HepG2 (cell line): Measurements from ENCODE around the gene LHFPL2. TPM values are rescaled to one million over a fixed set of nuclear protein-coding genes. Genes with fewer than 3 reads are reported as not detected.

Experiments used
- ATF6 ChIP-seq: sonication (generic); formaldehyde crosslinking; conservative IDR thresholded peaks from 2 replicates; pipeline ENCODE4 v1.4.0; 2020; ENCODE audit warnings: missing genetic modification reagents
- BCL3 ChIP-seq: sonication (generic); formaldehyde crosslinking; IDR thresholded peaks from 2 replicates; pipeline ENCODE4 v1.5.1; 2020; ENCODE audit warnings: mild to moderate bottlenecking, missing genetic modification reagents, moderate library complexity
- HNRNPK ChIP-seq: fragments of 200-400 bp; formaldehyde crosslinking; IDR thresholded peaks from 2 replicates; pipeline ENCODE4 v1.6.1; 2018; ENCODE audit warnings: low read length, low read depth, moderate library complexity, mild to moderate bottlenecking; ENCODE audit not compliant: poor library complexity, severe bottlenecking
- IRX3 ChIP-seq: sonication (generic); formaldehyde crosslinking; IDR thresholded peaks from 2 replicates; pipeline ENCODE4 v1.8.1; 2023; ENCODE audit warnings: mild to moderate bottlenecking, low read depth, missing genetic modification reagents, borderline replicate concordance
- ISL2 ChIP-seq: sonication (generic); formaldehyde crosslinking; IDR thresholded peaks from 2 replicates; pipeline ENCODE4 v1.5.0; 2020; ENCODE audit warnings: missing genetic modification reagents
- KDM2A ChIP-seq: sonication (generic); formaldehyde crosslinking; IDR thresholded peaks from 2 replicates; pipeline ENCODE4 v1.4.0; 2020; ENCODE audit warnings: low read depth, missing genetic modification reagents, borderline replicate concordance
- POLR2A ChIP-seq, 2 experiments: IDR thresholded peaks; 2 replicates each; pipeline ENCODE4 v1.6.1; 2011; ENCODE audit warnings: low read depth in 2 of 2, low read length in 2 of 2, mild to moderate bottlenecking in 1 of 2, moderate library complexity in 1 of 2; ENCODE audit not compliant: insufficient read depth in 1 of 2
- YY1 ChIP-seq: IDR thresholded peaks from 2 replicates; pipeline ENCODE4 v1.6.1; 2011; ENCODE audit warnings: low read length, low read depth, moderate library complexity, mild to moderate bottlenecking; ENCODE audit not compliant: insufficient read depth, insufficient replicate concordance
- ZBTB2 ChIP-seq: sonication (generic); formaldehyde crosslinking; IDR thresholded peaks from 2 replicates; pipeline ENCODE4 v1.8.0; 2022; ENCODE audit warnings: low read depth, missing genetic modification reagents
- ZNF616 ChIP-seq: sonication (generic); formaldehyde crosslinking; IDR thresholded peaks from 2 replicates; pipeline ENCODE4 v1.5.0; 2020; ENCODE audit warnings: low read depth, mild to moderate bottlenecking, missing genetic modification reagents
- ZNF678 ChIP-seq: sonication (generic); formaldehyde crosslinking; IDR thresholded peaks from 2 replicates; pipeline ENCODE4 v1.4.0; 2020; ENCODE audit warnings: mild to moderate bottlenecking, missing genetic modification reagents
- ZNF724P ChIP-seq: sonication (generic); formaldehyde crosslinking; IDR thresholded peaks from 2 replicates; pipeline ENCODE4 v1.8.0; 2022; ENCODE audit warnings: missing genetic modification reagents, borderline replicate concordance
- polyA plus RNA-seq, 8 experiments: library from polyadenylated mRNA; depleted of rRNA in 3 of 8; stranded (reverse) in 7 of 8; unstranded in 1 of 8; fragments of >200 nt; fragmentation: Illumina TruSeq in 4 of 8; extraction: Trizol in 4 of 8; gene quantifications; 2 replicates each; pipeline versions ENCODE4 v1.2.1 to v1.2.3, GENCODE V29; 2011 to 2016; ENCODE audit warnings: low read depth in 4 of 8, missing spikeins in 1 of 8, mixed read lengths in 1 of 8; ENCODE audit not compliant: insufficient read depth in 1 of 8
- total RNA-seq, 5 experiments: library from RNA; depleted of rRNA; stranded (reverse); fragments of >200 nt; fragmentation: Illumina TruSeq; extraction: Trizol; gene quantifications; 2 replicates each; pipeline ENCODE4 v1.2.3, GENCODE V29; 2016; ENCODE audit warnings: low read depth in 1 of 5
- TF ChIP-seq, protein P1 (sequence below): sonication (generic); formaldehyde crosslinking; IDR thresholded peaks from 2 replicates; pipeline ENCODE4 v1.4.0; 2020; ENCODE audit warnings: missing genetic modification reagents
- TF ChIP-seq, protein P2 (sequence below): sonication (generic); formaldehyde crosslinking; IDR thresholded peaks from 2 replicates; pipeline ENCODE4 v1.4.0; 2020; ENCODE audit warnings: missing genetic modification reagents
- TF ChIP-seq, protein P3 (sequence below): IDR thresholded peaks from 2 replicates; pipeline ENCODE4 v1.6.1; 2016; ENCODE audit warnings: mild to moderate bottlenecking

The LHFPL2 gene
- total and polyA plus RNA-seq, 2 of the 13 experiments (the other 11 are each of a cell fraction or from before 2014, with no cell fraction given) = 6.0 to 20.0 TPM

GRCh38 chr5:78648359-78649210 is at the start of gene LHFPL2 (continued):
- TF ChIP-seq, protein P1, sequence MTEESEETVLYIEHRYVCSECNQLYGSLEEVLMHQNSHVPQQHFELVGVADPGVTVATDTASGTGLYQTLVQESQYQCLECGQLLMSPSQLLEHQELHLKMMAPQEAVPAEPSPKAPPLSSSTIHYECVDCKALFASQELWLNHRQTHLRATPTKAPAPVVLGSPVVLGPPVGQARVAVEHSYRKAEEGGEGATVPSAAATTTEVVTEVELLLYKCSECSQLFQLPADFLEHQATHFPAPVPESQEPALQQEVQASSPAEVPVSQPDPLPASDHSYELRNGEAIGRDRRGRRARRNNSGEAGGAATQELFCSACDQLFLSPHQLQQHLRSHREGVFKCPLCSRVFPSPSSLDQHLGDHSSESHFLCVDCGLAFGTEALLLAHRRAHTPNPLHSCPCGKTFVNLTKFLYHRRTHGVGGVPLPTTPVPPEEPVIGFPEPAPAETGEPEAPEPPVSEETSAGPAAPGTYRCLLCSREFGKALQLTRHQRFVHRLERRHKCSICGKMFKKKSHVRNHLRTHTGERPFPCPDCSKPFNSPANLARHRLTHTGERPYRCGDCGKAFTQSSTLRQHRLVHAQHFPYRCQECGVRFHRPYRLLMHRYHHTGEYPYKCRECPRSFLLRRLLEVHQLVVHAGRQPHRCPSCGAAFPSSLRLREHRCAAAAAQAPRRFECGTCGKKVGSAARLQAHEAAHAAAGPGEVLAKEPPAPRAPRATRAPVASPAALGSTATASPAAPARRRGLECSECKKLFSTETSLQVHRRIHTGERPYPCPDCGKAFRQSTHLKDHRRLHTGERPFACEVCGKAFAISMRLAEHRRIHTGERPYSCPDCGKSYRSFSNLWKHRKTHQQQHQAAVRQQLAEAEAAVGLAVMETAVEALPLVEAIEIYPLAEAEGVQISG = peak; percentile 0; the same call in 1 of the 2 replicates
- peak; percentile 9 for TF ChIP-seq YY1
- peak in 1 of 2 experiments; percentile 1; a peak in 1 of 4 replicates for TF ChIP-seq POLR2A (IDR thresholded peaks at IDR 0.05; ENCODE audit: insufficient read depth in 1 of 2, low read depth in 2 of 2, low read length in 2 of 2)
- TF ChIP-seq, protein P2, sequence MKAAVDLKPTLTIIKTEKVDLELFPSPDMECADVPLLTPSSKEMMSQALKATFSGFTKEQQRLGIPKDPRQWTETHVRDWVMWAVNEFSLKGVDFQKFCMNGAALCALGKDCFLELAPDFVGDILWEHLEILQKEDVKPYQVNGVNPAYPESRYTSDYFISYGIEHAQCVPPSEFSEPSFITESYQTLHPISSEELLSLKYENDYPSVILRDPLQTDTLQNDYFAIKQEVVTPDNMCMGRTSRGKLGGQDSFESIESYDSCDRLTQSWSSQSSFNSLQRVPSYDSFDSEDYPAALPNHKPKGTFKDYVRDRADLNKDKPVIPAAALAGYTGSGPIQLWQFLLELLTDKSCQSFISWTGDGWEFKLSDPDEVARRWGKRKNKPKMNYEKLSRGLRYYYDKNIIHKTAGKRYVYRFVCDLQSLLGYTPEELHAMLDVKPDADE = no peak
- TF ChIP-seq ATF6 (CRISPR knock-in tag) = no peak
- TF ChIP-seq ZNF724P (CRISPR knock-in tag) = 0 out of 2 replicates have a peak, but pooled peaks have one; percentile 65
- peak; percentile 48; the same call in 1 of the 2 replicates for TF ChIP-seq KDM2A (CRISPR knock-in tag)
- peak; percentile 64 for TF ChIP-seq HNRNPK
- TF ChIP-seq ZNF616 (CRISPR knock-in tag) = peak; percentile 25; the same call in 1 of the 2 replicates
- TF ChIP-seq IRX3 (CRISPR knock-in tag) = no peak
- TF ChIP-seq, protein P3, sequence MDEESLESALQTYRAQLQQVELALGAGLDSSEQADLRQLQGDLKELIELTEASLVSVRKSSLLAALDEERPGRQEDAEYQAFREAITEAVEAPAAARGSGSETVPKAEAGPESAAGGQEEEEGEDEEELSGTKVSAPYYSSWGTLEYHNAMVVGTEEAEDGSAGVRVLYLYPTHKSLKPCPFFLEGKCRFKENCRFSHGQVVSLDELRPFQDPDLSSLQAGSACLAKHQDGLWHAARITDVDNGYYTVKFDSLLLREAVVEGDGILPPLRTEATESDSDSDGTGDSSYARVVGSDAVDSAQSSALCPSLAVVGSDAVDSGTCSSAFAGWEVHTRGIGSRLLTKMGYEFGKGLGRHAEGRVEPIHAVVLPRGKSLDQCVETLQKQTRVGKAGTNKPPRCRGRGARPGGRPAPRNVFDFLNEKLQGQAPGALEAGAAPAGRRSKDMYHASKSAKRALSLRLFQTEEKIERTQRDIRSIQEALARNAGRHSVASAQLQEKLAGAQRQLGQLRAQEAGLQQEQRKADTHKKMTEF (CRISPR knock-in tag) = peak; percentile 26; the same call in 1 of the 2 replicates
- 0 out of 2 replicates have a peak, but pooled peaks have one; percentile 64 for TF ChIP-seq BCL3 (CRISPR knock-in tag)
- no peak for TF ChIP-seq ZNF678
- peak; percentile 47; the same call in 1 of the 2 replicates for TF ChIP-seq ZBTB2 (CRISPR knock-in tag)
- peak; percentile 12; the same call in 1 of the 2 replicates for TF ChIP-seq ISL2
